ENCODE results near the gene CLCF1.

DNA sequence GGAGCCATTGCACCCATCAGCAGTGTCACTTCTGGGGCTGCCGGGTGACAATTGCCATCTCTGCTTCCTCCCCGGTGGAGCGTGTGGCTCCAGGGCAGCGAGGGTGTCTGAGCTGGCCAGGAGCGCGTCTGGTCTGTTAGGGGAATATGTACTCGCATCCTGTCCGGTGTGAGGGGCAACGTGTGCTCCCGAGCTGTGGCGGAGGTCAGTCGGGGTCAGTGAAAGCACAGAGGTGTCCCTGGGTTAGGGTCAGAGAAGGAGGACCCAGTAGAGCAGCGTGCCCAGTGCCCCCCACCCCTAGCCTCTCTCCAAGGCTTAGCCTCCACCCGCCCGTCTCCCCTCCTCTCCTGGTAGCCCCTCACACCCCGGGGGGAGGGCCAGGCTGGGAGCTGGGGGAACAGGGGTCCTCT lies 1.5 kb downstream of the CLCF1 start:
- TF ChIP-seq, protein P1, sequence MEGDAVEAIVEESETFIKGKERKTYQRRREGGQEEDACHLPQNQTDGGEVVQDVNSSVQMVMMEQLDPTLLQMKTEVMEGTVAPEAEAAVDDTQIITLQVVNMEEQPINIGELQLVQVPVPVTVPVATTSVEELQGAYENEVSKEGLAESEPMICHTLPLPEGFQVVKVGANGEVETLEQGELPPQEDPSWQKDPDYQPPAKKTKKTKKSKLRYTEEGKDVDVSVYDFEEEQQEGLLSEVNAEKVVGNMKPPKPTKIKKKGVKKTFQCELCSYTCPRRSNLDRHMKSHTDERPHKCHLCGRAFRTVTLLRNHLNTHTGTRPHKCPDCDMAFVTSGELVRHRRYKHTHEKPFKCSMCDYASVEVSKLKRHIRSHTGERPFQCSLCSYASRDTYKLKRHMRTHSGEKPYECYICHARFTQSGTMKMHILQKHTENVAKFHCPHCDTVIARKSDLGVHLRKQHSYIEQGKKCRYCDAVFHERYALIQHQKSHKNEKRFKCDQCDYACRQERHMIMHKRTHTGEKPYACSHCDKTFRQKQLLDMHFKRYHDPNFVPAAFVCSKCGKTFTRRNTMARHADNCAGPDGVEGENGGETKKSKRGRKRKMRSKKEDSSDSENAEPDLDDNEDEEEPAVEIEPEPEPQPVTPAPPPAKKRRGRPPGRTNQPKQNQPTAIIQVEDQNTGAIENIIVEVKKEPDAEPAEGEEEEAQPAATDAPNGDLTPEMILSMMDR (IDR thresholded peaks at IDR 0.05): no peak
- no peak for TF ChIP-seq POLR2AphosphoS5 (IDR thresholded peaks at IDR 0.05)
- TF ChIP-seq POLR2A (IDR thresholded peaks at IDR 0.05): no peak

Measured in stomach (tissue), 4 donors.